Adrenal gland (tissue), 12 donors: ENCODE results near the gene PRSS53. TPM values are rescaled to one million over a fixed set of nuclear protein-coding genes. Genes with fewer than 3 reads are reported as not detected.
A peak's percentile ranks its signal among the peaks of the same experiment; 100 is the strongest.

Experiments used
- DNase-seq, 7 donors: peaks; one replicate each; pipeline ENCODE4 v3.0.0-alpha.2; 2019 to 2020
- H3K27ac ChIP-seq, 5 donors: fragments of 200-600 bp; sonication (generic) in 4 of 5; 1 replicate in 3 of 5; 2 replicates in 2 of 5; pipeline versions ENCODE4 v1.5.1 to v1.8.0; 2016 to 2020; ENCODE audit warnings: mild to moderate bottlenecking in 1 of 5
- H3K27me3 ChIP-seq: fragments of 200-600 bp; 2 replicates; pipeline ENCODE4 v1.8.0; 2021
- H3K36me3 ChIP-seq, 2 donors: fragments of 200-600 bp; replicated peaks in 1 of 2; 1 replicate in 1 of 2; 2 replicates in 1 of 2; pipeline versions ENCODE4 v1.5.1 to v1.8.0; 2018 to 2022
- H3K4me1 ChIP-seq, 2 donors: fragments of 200-600 bp; replicated peaks in 1 of 2; 1 replicate in 1 of 2; 2 replicates in 1 of 2; pipeline versions ENCODE4 v1.5.1 to v1.8.0; 2018 to 2021
- H3K4me3 ChIP-seq, 4 donors: fragments of 200-600 bp; sonication (generic) in 3 of 4; one replicate each; pipeline ENCODE4 v1.5.1; 2016 to 2018
- H3K9me3 ChIP-seq, 3 donors: fragments of 200-600 bp; sonication (generic) in 1 of 3; replicated peaks in 1 of 3; 1 replicate in 2 of 3; 2 replicates in 1 of 3; pipeline versions ENCODE4 v1.5.1 to v1.8.0; 2016 to 2021
- POLR2A ChIP-seq, 2 donors: fragments of 450-650 bp; IDR thresholded peaks; one replicate each; pipeline ENCODE4 v1.6.1; 2017; ENCODE audit warnings: antibody characterized with exemption in 2 of 2, mild to moderate bottlenecking in 2 of 2, moderate library complexity in 1 of 2
- WGBS, 4 donors: extraction: QIAGEN DNeasy Blood & Tissue Kit in 2 of 4; methylation state at CpG; one replicate each; pipeline versions ENCODE4 v1.1.5 to v1.1.7; 2013 to 2017; 5-methylcytosine and 5-hydroxymethylcytosine counted together
- intact Hi-C, 2 donors: fragments of 100-400 bp; cut with DNase I; formaldehyde crosslinking; loops; one replicate each; pipeline versions ENCODE4 v1.14.1 to v1.15.0; 2022 to 2023
- polyA plus RNA-seq, 3 donors: library from polyadenylated mRNA; stranded (reverse); fragments of 200-250 nt in 2 of 3; fragments of 350-450 nt in 1 of 3; fragmentation: Illumina TruSeq in 1 of 3; extraction: RNeasy Lipid Tissue Mini Kit (QIAGEN cat#74804) in 1 of 3; gene quantifications; one replicate each; pipeline ENCODE4 v1.2.3, GENCODE V29; 2013 to 2014
- total RNA-seq, 9 donors: library from RNA; depleted of rRNA in 4 of 9; stranded (reverse); fragments of >200 nt in 4 of 9; fragments of 120-200 nt in 1 of 9; fragmentation: NEBNext Ultra II Directional in 1 of 9; extraction: Animal tissue kit (Norgen Biotek cat#: 25700) in 1 of 9; gene quantifications; one replicate each; pipeline versions ENCODE4 v1.1.0 to v1.2.4, GENCODE V29; 2013 to 2023
- TF ChIP-seq, protein P1 (sequence below), 6 experiments: fragments of 450-650 bp in 4 of 6; fragments of 200-600 bp in 2 of 6; sonication (generic) in 1 of 6; IDR thresholded peaks; 1 replicate in 5 of 6; 2 replicates in 1 of 6; pipeline versions ENCODE4 v1.5.1 to v1.8.0; 2016 to 2021; ENCODE audit warnings: antibody characterized with exemption in 6 of 6, mild to moderate bottlenecking in 2 of 6, moderate library complexity in 1 of 6
- donor health status: healthy with polysubstance abuse.
- donor health status: Bipolar disorder and iron deficiency.
- donor health status: DM: yes; HTN: yes; CAD: no.
- donor health status: DM: no; HTN: no; CAD: no.
- donor health status: DM: no; HTN: no; CAD: no.
- donor health status: DM: yes; HTN: yes; CAD: no.

The PRSS53 gene
- total and polyA plus RNA-seq, 12 donors, result 0.18 to 11.0 (median 1.1) TPM

DNA sequence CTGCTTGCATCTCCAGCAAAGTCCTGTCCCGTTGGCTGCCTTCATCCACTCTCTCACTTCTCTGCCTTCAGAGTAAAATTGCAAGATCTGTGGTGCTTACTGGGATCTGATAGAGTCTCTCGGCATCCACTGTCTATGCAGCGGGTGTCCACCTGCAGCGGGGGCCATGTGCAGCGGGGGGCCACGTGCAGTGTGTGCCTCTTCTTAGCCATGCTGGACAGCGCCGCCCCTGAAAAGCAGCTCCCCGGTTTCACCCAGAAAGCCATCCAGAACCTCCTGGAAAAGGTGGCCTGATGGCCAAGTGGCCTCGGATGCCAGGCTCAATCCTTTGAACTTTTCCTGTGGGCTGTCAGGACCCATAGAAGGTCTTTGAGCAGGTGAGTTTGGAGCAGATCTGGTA, 45.9 kb downstream of the PRSS53 start:
- peaks cover 0 to 4% of the 10 kb centered on the region in 2 donors for H3K4me1 ChIP-seq
- H3K27ac ChIP-seq, result no peak overlapping the region
- H3K4me3 ChIP-seq, result no peak overlapping the region
- no peak for TF ChIP-seq POLR2A (IDR thresholded peaks at IDR 0.05)
- TF ChIP-seq, protein P1, sequence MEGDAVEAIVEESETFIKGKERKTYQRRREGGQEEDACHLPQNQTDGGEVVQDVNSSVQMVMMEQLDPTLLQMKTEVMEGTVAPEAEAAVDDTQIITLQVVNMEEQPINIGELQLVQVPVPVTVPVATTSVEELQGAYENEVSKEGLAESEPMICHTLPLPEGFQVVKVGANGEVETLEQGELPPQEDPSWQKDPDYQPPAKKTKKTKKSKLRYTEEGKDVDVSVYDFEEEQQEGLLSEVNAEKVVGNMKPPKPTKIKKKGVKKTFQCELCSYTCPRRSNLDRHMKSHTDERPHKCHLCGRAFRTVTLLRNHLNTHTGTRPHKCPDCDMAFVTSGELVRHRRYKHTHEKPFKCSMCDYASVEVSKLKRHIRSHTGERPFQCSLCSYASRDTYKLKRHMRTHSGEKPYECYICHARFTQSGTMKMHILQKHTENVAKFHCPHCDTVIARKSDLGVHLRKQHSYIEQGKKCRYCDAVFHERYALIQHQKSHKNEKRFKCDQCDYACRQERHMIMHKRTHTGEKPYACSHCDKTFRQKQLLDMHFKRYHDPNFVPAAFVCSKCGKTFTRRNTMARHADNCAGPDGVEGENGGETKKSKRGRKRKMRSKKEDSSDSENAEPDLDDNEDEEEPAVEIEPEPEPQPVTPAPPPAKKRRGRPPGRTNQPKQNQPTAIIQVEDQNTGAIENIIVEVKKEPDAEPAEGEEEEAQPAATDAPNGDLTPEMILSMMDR (IDR thresholded peaks at IDR 0.05), result no peak
- H3K27me3 ChIP-seq, result no peaks in the 10 kb centered on the region
- intact Hi-C loops, result loop anchor here (5.0 to 10.0 kb wide), 2 partner anchors 56 to 58 kb away; partner anchors contain the start of gene HSD3B7 (in 2 of the 2)
- H3K36me3 ChIP-seq, result peaks cover 0 to 28% of the 10 kb centered on the region in 2 donors
- H3K9me3 ChIP-seq, result no peaks in the 10 kb centered on the region
- no peak for DNase-seq
- whole genome bisulfite sequencing, 4 donors, result 84 to 86% (median 86%) methylated on average over 4 to 10 of the region's 10 CpGs; no CpG with 5 or more reads in 1 of the 4 donors

DNA sequence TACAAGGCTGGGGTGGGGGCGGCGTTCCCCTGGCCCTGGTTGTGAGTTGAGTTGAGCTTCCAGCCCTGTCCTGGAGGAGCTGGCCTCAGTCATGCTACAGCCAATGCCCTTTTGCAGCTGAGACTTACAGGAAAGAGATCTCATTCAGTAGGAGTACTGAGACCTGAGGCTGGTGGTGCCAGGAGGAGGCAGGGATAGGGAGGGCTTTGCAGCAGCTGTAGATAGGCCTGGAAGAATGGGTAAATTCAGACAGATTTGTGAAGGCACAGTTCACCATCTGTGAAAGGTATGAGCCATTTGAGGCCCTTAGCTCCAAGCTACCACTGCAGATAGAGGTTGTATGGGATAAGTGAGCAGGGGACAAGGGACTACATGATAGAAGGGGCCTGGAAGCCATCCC, 49.8 kb downstream of the PRSS53 start:
- peaks cover 5 to 12% of the 10 kb centered on the region in 2 donors for H3K4me1 ChIP-seq
- TF ChIP-seq, protein P1 (IDR thresholded peaks at IDR 0.05), result no peak
- no peak for TF ChIP-seq POLR2A (IDR thresholded peaks at IDR 0.05)
- H3K27me3 ChIP-seq, result no peaks in the 10 kb centered on the region
- no peaks in the 10 kb centered on the region for H3K9me3 ChIP-seq
- H3K36me3 ChIP-seq, result peaks cover 0 to 52% of the 10 kb centered on the region in 2 donors
- no peak overlapping the region for H3K27ac ChIP-seq
- H3K4me3 ChIP-seq, result no peak overlapping the region
- intact Hi-C loops, result no loop called here
- DNase-seq, result no peak
- WGBS, 4 donors, result 100% methylated on average over 2 of the region's 2 CpGs; no CpG with 5 or more reads in 2 of the 4 donors

GRCh38 chr16:31036691-31037090, 52.1 kb downstream of the PRSS53 start:
- Histone ChIP-seq H3K27me3 (no peaks in the 10 kb centered on the region), H3K36me3 (peaks cover 0 to 52% of the 10 kb centered on the region in 2 donors), H3K27ac (no peak overlapping the region), H3K4me1 (peaks cover 5 to 8% of the 10 kb centered on the region in 2 donors), H3K4me3 (no peak overlapping the region), H3K9me3 (no peaks in the 10 kb centered on the region)
- whole genome bisulfite sequencing, 4 donors, result 41 to 82% (median 59%) methylated on average over 2 of the region's 2 CpGs
- TF ChIP-seq, protein P1 (IDR thresholded peaks at IDR 0.05), result no peak
- TF ChIP-seq POLR2A (IDR thresholded peaks at IDR 0.05), result no peak
- DNase-seq, result no peak
- intact Hi-C loops, result no loop called here

DNA sequence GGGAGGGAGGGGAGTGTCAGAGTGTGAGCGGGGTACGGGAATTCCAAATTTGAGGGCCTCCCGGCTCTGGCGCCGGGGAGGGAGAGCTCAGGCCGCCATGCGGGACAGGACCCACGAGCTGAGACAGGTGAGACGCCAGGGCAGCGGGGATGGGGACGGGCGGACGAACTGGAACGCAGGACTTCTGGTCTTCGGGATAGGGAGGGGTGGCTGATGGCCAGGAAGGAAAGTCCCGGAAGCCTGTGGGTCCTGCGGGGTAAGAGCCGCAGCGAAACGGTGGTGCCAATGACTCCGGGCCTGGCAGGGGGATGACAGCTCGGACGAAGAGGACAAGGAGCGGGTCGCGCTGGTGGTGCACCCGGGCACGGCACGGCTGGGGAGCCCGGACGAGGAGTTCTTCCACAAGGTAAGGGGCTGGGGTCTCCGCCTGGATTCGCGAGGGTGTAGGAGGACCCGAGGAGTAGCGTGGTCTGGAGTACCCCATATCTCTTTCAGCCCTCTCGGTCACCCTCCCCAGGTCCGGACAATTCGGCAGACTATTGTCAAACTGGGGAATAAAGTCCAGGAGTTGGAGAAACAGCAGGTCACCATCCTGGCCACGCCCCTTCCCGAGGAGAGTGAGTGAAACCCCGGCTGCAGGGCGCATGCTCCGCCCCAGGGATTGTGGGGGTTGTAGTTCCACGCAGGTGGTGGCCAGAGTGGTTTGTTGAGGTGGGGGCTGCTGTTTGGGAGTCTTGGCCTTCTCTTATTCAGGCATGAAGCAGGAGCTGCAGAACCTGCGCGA, 54.8 kb downstream of the PRSS53 start:
- H3K27ac ChIP-seq, result peak overlapping the region; percentile 77 to 98 (median 80)
- TF ChIP-seq, protein P1 (IDR thresholded peaks at IDR 0.05), result peak in 1 of 6 experiments; percentile 1
- peak in 1 of 2 donors; percentile 66 for TF ChIP-seq POLR2A (IDR thresholded peaks at IDR 0.05)
- H3K9me3 ChIP-seq, result no peaks in the 10 kb centered on the region
- peak overlapping the region; percentile 37 to 73 (median 70) for H3K4me3 ChIP-seq
- intact Hi-C loops, result no loop called here
- H3K4me1 ChIP-seq, result peaks cover 5 to 8% of the 10 kb centered on the region in 2 donors
- WGBS, 4 donors, result 0 to 2% (median 1%) methylated on average over 27 to 47 of the region's 47 CpGs
- H3K27me3 ChIP-seq, result no peaks in the 10 kb centered on the region
- peak; percentile 89 to 96 (median 94) for DNase-seq
- peaks cover 0 to 34% of the 10 kb centered on the region in 2 donors for H3K36me3 ChIP-seq

Other genes with a start within 250 kb of the PRSS53 start
- gene BCL7C, start 194.9 kb downstream of the PRSS53 start, total RNA-seq, result 10 to 100 TPM; 18.0 to 45.3 (median 30.9) TPM
- gene BCL7C, start 194.9 kb downstream of the PRSS53 start, polyA plus RNA-seq, result 10 to 100 TPM in 2 of 3 donors, 1 to 10 TPM in 1; 7.7 to 88.3 (median 50.1) TPM
- 10 to 100 TPM in 4 of 9 donors, 1 to 10 TPM in 5; 2.1 to 13.9 (median 8.2) TPM for gene CTF1, start 192.3 kb downstream of the PRSS53 start, total RNA-seq
- 1 to 10 TPM; 4.0 to 7.0 (median 4.7) TPM for gene CTF1, start 192.3 kb downstream of the PRSS53 start, polyA plus RNA-seq
- gene FBXL19, start 165.4 kb downstream of the PRSS53 start, total RNA-seq, result 10 to 100 TPM in 7 of 9 donors, 1 to 10 TPM in 2; 6.6 to 17.6 (median 12.4) TPM
- 10 to 100 TPM in 2 of 3 donors, 1 to 10 TPM in 1; 1.6 to 74.1 (median 14.0) TPM for gene FBXL19, start 165.4 kb downstream of the PRSS53 start, polyA plus RNA-seq
- gene ORAI3, start 139.9 kb downstream of the PRSS53 start, total RNA-seq, result 100 to 1,000 TPM in 1 of 9 donors, 10 to 100 TPM in 8; 25.6 to 101 (median 86.3) TPM
- 10 to 100 TPM; 19.5 to 60.5 (median 45.8) TPM for gene ORAI3, start 139.9 kb downstream of the PRSS53 start, polyA plus RNA-seq
- 10 to 100 TPM in 6 of 9 donors, 1 to 10 TPM in 3; 2.3 to 23.0 (median 11.6) TPM for gene SETD1A, start 131.2 kb downstream of the PRSS53 start, total RNA-seq
- gene SETD1A, start 131.2 kb downstream of the PRSS53 start, polyA plus RNA-seq, result 10 to 100 TPM in 2 of 3 donors, 1 to 10 TPM in 1; 8.7 to 40.1 (median 19.1) TPM
- gene HSD3B7, start 103.7 kb downstream of the PRSS53 start, total RNA-seq, result 10 to 100 TPM in 8 of 9 donors, 1 to 10 TPM in 1; 2.7 to 78.8 (median 35.5) TPM
- 10 to 100 TPM; 11.1 to 46.3 (median 24.3) TPM for gene HSD3B7, start 103.7 kb downstream of the PRSS53 start, polyA plus RNA-seq
- gene STX1B, start 78.3 kb downstream of the PRSS53 start, total RNA-seq, result 1 to 10 TPM in 5 of 9 donors, under 1 TPM in 2, not detected in 2; 0.17 to 2.5 (median 2.0) TPM
- gene STX1B, start 78.3 kb downstream of the PRSS53 start, polyA plus RNA-seq, result 1 to 10 TPM in 2 of 3 donors, under 1 TPM in 1; 0.71 to 5.3 (median 1.2) TPM
- 10 to 100 TPM; 25.0 to 99.5 (median 34.4) TPM for gene STX4, start 55.4 kb downstream of the PRSS53 start, total RNA-seq
- 100 to 1,000 TPM in 2 of 3 donors, 10 to 100 TPM in 1; 48.4 to 225 (median 152) TPM for gene STX4, start 55.4 kb downstream of the PRSS53 start, polyA plus RNA-seq
- 10 to 100 TPM in 8 of 9 donors, 1 to 10 TPM in 1; 2.4 to 29.5 (median 11.2) TPM for gene ZNF668, start 14.7 kb downstream of the PRSS53 start, total RNA-seq
- gene ZNF668, start 14.7 kb downstream of the PRSS53 start, polyA plus RNA-seq, result 10 to 100 TPM in 2 of 3 donors, 1 to 10 TPM in 1; 6.2 to 19.5 (median 11.7) TPM
- gene ZNF646, start 14.5 kb downstream of the PRSS53 start, total RNA-seq, result 10 to 100 TPM in 8 of 9 donors, 1 to 10 TPM in 1; 6.9 to 17.8 (median 13.9) TPM
- gene ZNF646, start 14.5 kb downstream of the PRSS53 start, polyA plus RNA-seq, result 10 to 100 TPM in 1 of 3 donors, 1 to 10 TPM in 2; 3.1 to 15.4 (median 3.7) TPM
- gene VKORC1, start 5.9 kb upstream of the PRSS53 start, total RNA-seq, result 100 to 1,000 TPM in 7 of 9 donors, 10 to 100 TPM in 2; 38.6 to 267 (median 154) TPM
- gene VKORC1, start 5.9 kb upstream of the PRSS53 start, polyA plus RNA-seq, result 100 to 1,000 TPM in 1 of 3 donors, 10 to 100 TPM in 2; 69.5 to 120 (median 82.1) TPM
- gene BCKDK, start 19.4 kb upstream of the PRSS53 start, total RNA-seq, result 100 to 1,000 TPM in 5 of 9 donors, 10 to 100 TPM in 4; 27.0 to 181 (median 104) TPM
- 10 to 100 TPM; 30.6 to 32.1 (median 30.6) TPM for gene BCKDK, start 19.4 kb upstream of the PRSS53 start, polyA plus RNA-seq
- gene KAT8, start 28.7 kb upstream of the PRSS53 start, total RNA-seq, result 10 to 100 TPM; 61.1 to 94.0 (median 83.5) TPM
- gene KAT8, start 28.7 kb upstream of the PRSS53 start, polyA plus RNA-seq, result 100 to 1,000 TPM in 1 of 3 donors, 10 to 100 TPM in 2; 45.0 to 148 (median 97.4) TPM
- 1 to 10 TPM in 1 of 9 donors, under 1 TPM in 4, not detected in 4; 0.41 to 1.8 (median 0.65) TPM for gene PRSS8, start 46.8 kb upstream of the PRSS53 start, total RNA-seq
- under 1 TPM in 2 of 3 donors, not detected in 1; 0.16 to 0.20 TPM for gene PRSS8, start 46.8 kb upstream of the PRSS53 start, polyA plus RNA-seq
- 10 to 100 TPM in 1 of 9 donors, 1 to 10 TPM in 7, under 1 TPM in 1; 0.89 to 18.3 (median 7.3) TPM for gene PRSS36, start 61.1 kb upstream of the PRSS53 start, total RNA-seq
- gene PRSS36, start 61.1 kb upstream of the PRSS53 start, polyA plus RNA-seq, result 10 to 100 TPM in 1 of 3 donors, 1 to 10 TPM in 2; 1.0 to 17.7 (median 8.2) TPM
- gene FUS, start 91.2 kb upstream of the PRSS53 start, total RNA-seq, result 100 to 1,000 TPM in 4 of 9 donors, 10 to 100 TPM in 5; 12.7 to 285 (median 47.5) TPM
- 100 to 1,000 TPM; 288 to 536 (median 474) TPM for gene FUS, start 91.2 kb upstream of the PRSS53 start, polyA plus RNA-seq
- gene PYCARD, start 113.8 kb upstream of the PRSS53 start, total RNA-seq, result 10 to 100 TPM in 8 of 9 donors, 1 to 10 TPM in 1; 9.6 to 54.4 (median 23.6) TPM
- 10 to 100 TPM in 2 of 3 donors, 1 to 10 TPM in 1; 3.2 to 31.7 (median 30.7) TPM for gene PYCARD, start 113.8 kb upstream of the PRSS53 start, polyA plus RNA-seq
- under 1 TPM in 3 of 9 donors, not detected in 6; 0.04 to 0.24 (median 0.06) TPM for gene TRIM72, start 125.2 kb upstream of the PRSS53 start, total RNA-seq
- under 1 TPM in 2 of 3 donors, not detected in 1; 0.03 to 0.08 TPM for gene TRIM72, start 125.2 kb upstream of the PRSS53 start, polyA plus RNA-seq
- not detected for gene PYDC1, start 128.2 kb upstream of the PRSS53 start, total RNA-seq
- gene PYDC1, start 128.2 kb upstream of the PRSS53 start, polyA plus RNA-seq, result not detected
- 10 to 100 TPM in 7 of 9 donors, 1 to 10 TPM in 2; 1.7 to 35.4 (median 21.6) TPM for gene ITGAM, start 171.0 kb upstream of the PRSS53 start, total RNA-seq
- 10 to 100 TPM in 1 of 3 donors, 1 to 10 TPM in 2; 4.8 to 12.5 (median 5.1) TPM for gene ITGAM, start 171.0 kb upstream of the PRSS53 start, polyA plus RNA-seq